ENCODE measurements around the gene GATA2. TPM values are rescaled to one million over a fixed set of nuclear protein-coding genes. Genes with fewer than 3 reads are reported as not detected.

Gene GATA2
- total and polyA plus RNA-seq, 2 experiments from 2014 or later, result 0.52 to 0.83 TPM

- Histone ChIP-seq H3K4me1 (ENCODE audit: insufficient read depth) (no peaks in the 10 kb centered on the region), H3K27me3 (ENCODE audit: insufficient read depth) (no peaks in the 10 kb centered on the region), H3K79me2 (replicated peaks; ENCODE audit: insufficient read depth) (no peaks in the 10 kb centered on the region), H3F3A (replicated peaks; ENCODE audit: low read depth) (no peaks in the 10 kb centered on the region), H2AFZ (no peak overlapping the region), H3K9me2 (ENCODE audit: insufficient read depth) (0 out of 2 replicates have a peak, but pooled peaks cover 5% of the 10 kb centered on the region), H3K27ac (ENCODE audit: low read depth) (no peak overlapping the region), H3K4me3 (no peak overlapping the region), H3K36me3 (ENCODE audit: insufficient read depth) (no peaks in the 10 kb centered on the region), H4K20me1 (replicated peaks; ENCODE audit: insufficient read depth) (no peaks in the 10 kb centered on the region), H3K4me2 (no peak overlapping the region)
- Mint-ChIP-seq H3K9me3 (peaks cover 4% of the 10 kb centered on the region), H3K36me3 (ENCODE audit: low read depth) (no peaks in the 10 kb centered on the region; the same call in 2 of the 3 replicates), H3K4me1 (peaks cover 6% of the 10 kb centered on the region; the same call in 1 of the 3 replicates), H3K4me3 (no peak overlapping the region; the same call in 2 of the 3 replicates), H3K27ac (no peak overlapping the region), H3K27me3 (ENCODE audit: insufficient read depth, low read depth, poor library complexity) (peaks cover 15% of the 10 kb centered on the region)
- TF ChIP-seq CREB1 (CRISPR knock-in tag; IDR thresholded peaks at IDR 0.05; ENCODE audit: low read depth), result no peak
- no peak for TF ChIP-seq ZNF331 (CRISPR knock-in tag; IDR thresholded peaks at IDR 0.05; ENCODE audit: low read depth)
- TF ChIP-seq EZH2phosphoT487 (IDR thresholded peaks at IDR 0.05; ENCODE audit: unreplicated experiment), result no peak
- TF ChIP-seq, protein P1, sequence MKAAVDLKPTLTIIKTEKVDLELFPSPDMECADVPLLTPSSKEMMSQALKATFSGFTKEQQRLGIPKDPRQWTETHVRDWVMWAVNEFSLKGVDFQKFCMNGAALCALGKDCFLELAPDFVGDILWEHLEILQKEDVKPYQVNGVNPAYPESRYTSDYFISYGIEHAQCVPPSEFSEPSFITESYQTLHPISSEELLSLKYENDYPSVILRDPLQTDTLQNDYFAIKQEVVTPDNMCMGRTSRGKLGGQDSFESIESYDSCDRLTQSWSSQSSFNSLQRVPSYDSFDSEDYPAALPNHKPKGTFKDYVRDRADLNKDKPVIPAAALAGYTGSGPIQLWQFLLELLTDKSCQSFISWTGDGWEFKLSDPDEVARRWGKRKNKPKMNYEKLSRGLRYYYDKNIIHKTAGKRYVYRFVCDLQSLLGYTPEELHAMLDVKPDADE (IDR thresholded peaks at IDR 0.05), result no peak
- TF ChIP-seq ZNF462 (CRISPR knock-in tag; IDR thresholded peaks at IDR 0.05), result no peak
- TF ChIP-seq REST (IDR thresholded peaks at IDR 0.05; ENCODE audit: unreplicated experiment), result no peak
- TF ChIP-seq EZH2 (IDR thresholded peaks at IDR 0.05; ENCODE audit: low read depth, unreplicated experiment), result no peak
- no peak for TF ChIP-seq NANOG (IDR thresholded peaks at IDR 0.05; ENCODE audit: borderline replicate concordance)
- TF ChIP-seq STAT1 (IDR thresholded peaks at IDR 0.05; ENCODE audit: unreplicated experiment), result no peak
- no peak for TF ChIP-seq ZNF114 (CRISPR knock-in tag; IDR thresholded peaks at IDR 0.05)
- TF ChIP-seq, protein P2, sequence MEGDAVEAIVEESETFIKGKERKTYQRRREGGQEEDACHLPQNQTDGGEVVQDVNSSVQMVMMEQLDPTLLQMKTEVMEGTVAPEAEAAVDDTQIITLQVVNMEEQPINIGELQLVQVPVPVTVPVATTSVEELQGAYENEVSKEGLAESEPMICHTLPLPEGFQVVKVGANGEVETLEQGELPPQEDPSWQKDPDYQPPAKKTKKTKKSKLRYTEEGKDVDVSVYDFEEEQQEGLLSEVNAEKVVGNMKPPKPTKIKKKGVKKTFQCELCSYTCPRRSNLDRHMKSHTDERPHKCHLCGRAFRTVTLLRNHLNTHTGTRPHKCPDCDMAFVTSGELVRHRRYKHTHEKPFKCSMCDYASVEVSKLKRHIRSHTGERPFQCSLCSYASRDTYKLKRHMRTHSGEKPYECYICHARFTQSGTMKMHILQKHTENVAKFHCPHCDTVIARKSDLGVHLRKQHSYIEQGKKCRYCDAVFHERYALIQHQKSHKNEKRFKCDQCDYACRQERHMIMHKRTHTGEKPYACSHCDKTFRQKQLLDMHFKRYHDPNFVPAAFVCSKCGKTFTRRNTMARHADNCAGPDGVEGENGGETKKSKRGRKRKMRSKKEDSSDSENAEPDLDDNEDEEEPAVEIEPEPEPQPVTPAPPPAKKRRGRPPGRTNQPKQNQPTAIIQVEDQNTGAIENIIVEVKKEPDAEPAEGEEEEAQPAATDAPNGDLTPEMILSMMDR (conservative IDR thresholded peaks at IDR 0.05; ENCODE audit: low read depth in 2 of 2), result no peak
- TF ChIP-seq JUNB (IDR thresholded peaks at IDR 0.05; ENCODE audit: unreplicated experiment), result no peak
- no peak for TF ChIP-seq POLR2AphosphoS5 (IDR thresholded peaks at IDR 0.05; ENCODE audit: low read depth)
- ATAC-seq (no peak), DNase-seq (ENCODE audit: low spot score) (no peak)
Observed at GRCh38 chr3:128448491-128448890, 44.5 kb downstream of the GATA2 start.

Data from GM23338 (cell line).